Measurements from ENCODE around the gene PBX3.
A peak's percentile ranks its signal among the peaks of the same experiment; 100 is the strongest.

PBX3 gene

GRCh38 chr9:125883565-125884217 lies 136.5 kb downstream of the PBX3 start:
- DNase-seq, result no peak

DNA sequence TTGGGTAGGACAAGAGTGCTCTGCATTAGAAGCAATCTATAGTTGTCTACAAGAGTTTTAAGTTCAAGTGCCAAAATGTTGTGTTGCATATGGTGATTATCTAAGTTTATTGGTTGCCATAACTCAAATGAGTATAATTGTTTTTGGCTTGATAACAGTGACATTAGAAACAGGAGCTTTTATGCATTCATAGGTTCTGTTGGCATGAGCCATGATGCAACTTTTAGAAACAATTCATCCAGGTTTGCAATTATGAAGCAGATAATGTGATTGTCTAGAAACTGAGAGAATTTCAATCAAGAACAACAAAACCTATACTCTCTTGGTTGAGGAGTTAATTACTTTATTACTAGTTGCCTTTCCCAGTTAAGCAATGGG lies 137.0 kb downstream of the PBX3 start:
- no peak for DNase-seq

- DNase-seq, result no peak
These were observed 138.3 kb downstream of the PBX3 start for GRCh38 chr9:125885405-125886034.

DNA sequence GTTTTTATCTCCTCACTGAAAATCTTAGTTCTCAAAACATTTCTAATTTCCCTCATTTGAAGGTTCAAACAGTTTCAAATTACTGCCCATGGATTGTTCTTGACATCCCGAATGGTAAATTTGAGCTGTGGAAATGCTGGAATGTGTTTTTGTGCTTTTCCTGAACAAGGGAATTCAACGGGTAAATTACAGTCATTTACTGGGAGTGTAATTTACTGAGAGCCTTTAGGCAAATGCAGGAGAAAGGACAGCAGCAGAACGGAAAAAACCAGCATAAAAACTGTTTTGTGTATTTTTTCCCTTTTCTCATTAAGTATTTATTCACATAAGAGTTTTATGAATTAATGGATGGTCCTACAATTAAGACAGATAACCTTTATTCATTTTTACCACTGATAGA lies 139.2 kb downstream of the PBX3 start:
- no peak for DNase-seq

GRCh38 chr9:125887172-125887571 lies 140.0 kb downstream of the PBX3 start:
- DNase-seq, result no peak

- peak; percentile 29 for DNase-seq
These were observed 141.0 kb downstream of the PBX3 start for GRCh38 chr9:125888211-125888610.

DNA sequence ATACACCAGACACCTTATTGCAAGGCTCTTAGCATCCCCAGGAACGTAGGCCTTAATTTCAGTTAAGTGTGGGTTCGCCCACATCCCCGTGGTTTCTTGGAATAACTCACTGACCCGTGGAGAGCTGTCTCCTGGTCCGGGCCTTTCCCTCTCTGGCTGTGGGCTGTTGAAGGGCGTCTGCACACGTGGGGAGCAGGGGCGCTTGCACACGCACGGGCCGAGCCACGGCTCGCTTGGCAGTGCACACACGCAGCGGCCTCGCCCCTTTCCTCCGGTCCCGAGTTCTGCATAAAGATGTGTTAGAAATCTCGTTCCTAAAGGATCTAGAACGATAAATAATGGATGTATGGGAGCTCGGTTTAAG lies 141.9 kb downstream of the PBX3 start:
- peak; percentile 57 for DNase-seq

GRCh38 chr9:125889476-125890419 lies 142.6 kb downstream of the PBX3 start:
- peak; percentile 41 for DNase-seq

- no peak for DNase-seq
These were observed 143.7 kb downstream of the PBX3 start for GRCh38 chr9:125890826-125891225.

DNA sequence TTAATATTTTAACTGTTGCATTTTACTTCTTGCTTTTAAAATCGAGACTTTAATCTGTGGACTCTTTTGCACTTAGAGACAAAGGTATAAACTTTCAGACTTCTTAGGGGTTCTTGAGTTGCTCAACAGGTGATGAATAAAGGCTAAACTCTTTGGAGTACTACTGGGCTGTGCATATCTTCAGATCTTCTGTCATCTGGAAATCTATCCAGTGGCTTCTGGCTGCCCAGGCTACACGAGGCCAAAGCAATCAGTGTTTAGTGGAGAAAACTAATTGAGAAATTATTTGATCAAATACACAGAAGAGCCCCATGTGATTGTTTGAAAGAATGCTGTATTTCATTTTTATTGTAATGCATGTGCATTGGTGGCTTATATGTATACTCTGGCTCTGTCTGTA lies 146.1 kb downstream of the PBX3 start:
- no peak for DNase-seq

DNA sequence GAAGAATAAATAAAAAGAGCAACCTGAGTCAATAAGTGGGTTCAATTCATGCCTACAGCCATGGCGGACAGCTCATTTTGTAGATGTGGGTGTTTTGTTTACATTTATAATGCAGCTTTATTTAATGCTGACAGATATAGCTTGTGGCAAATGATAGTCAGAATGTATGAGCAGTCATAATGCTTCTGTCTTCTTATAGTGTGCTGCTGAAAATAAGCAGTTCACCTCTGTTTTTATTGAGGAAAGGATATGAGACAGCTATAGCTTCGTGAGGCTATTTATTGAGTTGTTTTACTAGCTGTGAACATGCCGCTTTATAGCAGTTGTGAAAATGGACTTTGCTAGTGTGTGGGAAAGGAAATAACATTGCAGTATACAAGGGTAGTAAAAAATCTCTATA lies 147.4 kb downstream of the PBX3 start:
- DNase-seq, result no peak

GRCh38 chr9:125896404-125896803 lies 149.2 kb downstream of the PBX3 start:
- no peak for DNase-seq

- no peak for DNase-seq
These were observed 149.8 kb downstream of the PBX3 start for GRCh38 chr9:125896964-125897363.

DNA sequence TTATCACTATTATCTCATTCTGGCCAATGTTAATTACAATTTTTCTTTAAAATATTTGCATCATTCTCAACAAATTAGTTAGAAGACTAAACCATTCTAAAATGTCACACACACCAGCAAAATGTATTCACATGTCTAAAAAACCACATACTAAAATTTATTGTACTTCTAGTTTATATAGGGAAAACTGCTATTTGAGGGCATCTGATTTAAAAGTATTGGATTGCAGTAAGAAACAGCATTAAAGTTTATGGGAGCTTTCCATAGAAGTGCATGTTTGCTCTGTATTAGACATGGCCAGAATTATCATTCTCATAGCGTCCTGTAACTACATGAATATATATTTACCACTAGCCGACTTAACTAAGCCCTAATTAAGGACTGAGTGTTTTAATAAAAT lies 150.3 kb downstream of the PBX3 start:
- no peak for DNase-seq

DNA sequence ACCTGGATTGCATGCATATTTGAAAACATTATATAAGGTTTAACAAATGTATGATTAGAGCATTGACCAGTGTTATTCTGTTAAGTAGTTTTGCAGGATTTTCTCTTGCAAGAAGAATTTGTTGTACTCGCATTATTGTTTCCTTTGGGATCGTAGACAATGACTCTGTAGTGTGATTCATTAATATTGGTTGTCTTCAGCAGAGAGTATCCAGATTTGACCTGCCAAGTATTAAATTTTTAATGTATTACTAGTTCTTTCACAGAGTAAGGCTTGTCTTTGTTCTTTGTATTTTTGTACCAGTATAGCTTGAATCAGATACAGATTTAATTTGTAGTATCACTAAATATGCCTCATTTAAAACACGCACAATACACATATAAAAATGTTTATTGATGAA lies 155.0 kb downstream of the PBX3 start:
- DNase-seq, result no peak

DNA sequence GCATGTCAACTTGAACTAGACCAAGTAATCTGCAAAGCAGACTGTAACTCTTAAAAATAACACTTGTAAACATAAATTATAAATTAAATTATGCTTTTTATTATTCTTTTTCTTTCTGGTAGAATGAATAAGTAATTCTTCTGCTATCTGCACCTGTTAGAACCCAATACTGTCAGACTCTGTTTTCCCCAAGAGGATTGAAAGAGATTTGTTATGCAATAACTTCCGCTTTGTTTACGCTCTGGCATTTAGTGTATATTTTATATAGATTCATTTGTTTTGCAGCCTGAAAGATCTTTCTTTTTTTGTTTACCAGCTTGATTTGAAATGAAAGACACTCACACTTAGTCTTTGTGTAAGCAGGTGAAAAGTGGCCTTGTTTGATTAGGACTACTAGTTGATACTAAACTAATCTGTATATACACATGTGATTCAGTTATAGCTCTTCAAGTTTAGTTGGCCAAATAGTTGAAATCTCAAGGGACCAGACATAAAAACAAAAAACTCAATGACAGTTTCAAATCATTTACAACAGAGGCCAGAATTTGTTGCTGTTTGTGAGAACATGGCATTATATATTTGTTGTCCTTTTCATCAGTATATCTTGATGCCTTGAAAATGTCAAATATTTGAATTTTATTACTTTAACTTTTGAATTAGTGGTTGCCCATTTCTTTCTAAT lies 155.8 kb downstream of the PBX3 start:
- DNase-seq, result no peak

GRCh38 chr9:125904155-125904851 lies 157.1 kb downstream of the PBX3 start:
- DNase-seq, result no peak

DNA sequence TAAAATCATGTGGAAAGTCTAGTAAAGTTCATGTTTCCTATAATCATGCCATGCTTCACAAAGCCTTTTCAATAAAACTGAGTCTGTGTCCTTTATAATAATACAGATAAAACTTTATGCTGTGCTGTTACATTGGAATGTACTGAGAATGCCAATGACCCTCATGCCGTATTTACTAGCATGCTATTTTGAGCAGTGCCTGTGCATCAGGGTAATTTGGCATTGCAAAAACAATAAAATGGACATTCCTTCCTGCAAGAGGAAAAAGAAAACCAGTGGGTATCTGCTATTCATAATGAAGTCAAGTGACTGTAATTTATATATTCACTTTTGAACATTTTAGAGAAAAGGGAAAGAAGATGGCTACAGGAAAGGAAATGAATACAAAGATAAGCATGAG lies 159.0 kb downstream of the PBX3 start:
- DNase-seq, result no peak

DNA sequence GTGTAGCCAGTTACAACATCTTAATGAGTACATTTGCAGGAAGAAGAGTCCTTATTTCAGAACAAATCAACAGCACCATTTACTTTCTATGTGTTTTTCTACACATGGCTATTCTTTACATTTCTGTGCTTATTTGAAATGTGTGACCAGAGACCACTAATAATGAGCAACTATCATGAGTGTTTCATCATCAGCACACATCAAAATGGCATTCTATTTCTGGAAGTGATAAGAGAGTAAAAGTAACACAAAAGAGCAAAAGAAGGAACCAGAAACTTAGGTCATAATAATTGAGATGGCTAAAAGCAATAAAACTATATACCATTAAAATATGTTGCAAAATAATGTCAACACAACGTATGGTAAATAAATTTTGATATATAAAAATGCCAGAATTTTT lies 159.7 kb downstream of the PBX3 start:
- no peak for DNase-seq

- DNase-seq, result no peak
These were observed 161.0 kb downstream of the PBX3 start for GRCh38 chr9:125908136-125908535.

GRCh38 chr9:125908966-125909365 lies 161.8 kb downstream of the PBX3 start:
- no peak for DNase-seq

GRCh38 chr9:125909459-125909858 lies 162.3 kb downstream of the PBX3 start:
- DNase-seq, result no peak

DNA sequence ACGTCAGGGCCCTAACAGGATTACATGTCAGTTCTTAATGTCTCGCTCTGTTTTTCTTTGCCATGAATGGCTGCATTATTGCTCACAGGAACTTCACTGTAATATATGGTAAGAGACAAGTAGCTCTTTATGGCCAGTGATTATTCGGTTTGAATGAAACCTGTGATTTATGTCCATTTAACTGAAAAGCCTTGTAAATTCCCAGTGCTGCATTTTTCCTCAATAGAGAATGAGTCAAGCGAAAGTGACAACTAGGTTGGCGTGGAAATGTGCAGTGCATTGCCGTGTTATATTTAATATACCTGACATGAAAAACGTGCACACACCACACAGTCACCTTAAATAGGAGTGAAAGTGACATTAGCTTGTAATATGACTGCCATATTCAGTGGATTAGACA lies 163.1 kb downstream of the PBX3 start:
- no peak for DNase-seq
